Endothelial cell of umbilical vein (primary cell): ENCODE data around the gene LIMCH1. TPM values are rescaled to one million over a fixed set of nuclear protein-coding genes. Genes with fewer than 3 reads are reported as not detected.

Experiments used
- BruUV-seq: library from RNA; stranded (reverse); fragments of 400-500 nt; replicated peaks from 2 replicates; lab custom pipeline; 2021; lab: Mats Ljungman, UMichigan
- CTCF ChIA-PET: fragments of 300-600, 350-600 bp; sonication (Branson Sonifier 250); formaldehyde crosslinking; loops from one replicate; lab custom pipeline; 2021; ENCODE audit warnings: antibody characterized with exemption, inconsistent platforms; lab: Charles Lee
- POLR2A ChIA-PET: fragments of 300-600, 350-600 bp; sonication (Branson Sonifier 250); formaldehyde crosslinking; loops from one replicate; lab custom pipeline; 2021; ENCODE audit warnings: antibody characterized with exemption, inconsistent platforms; lab: Charles Lee
- DNase-seq: peaks from one replicate; pipeline ENCODE4 v3.0.0-alpha.2; 2011; ENCODE audit warnings: low read depth, low spot score
- FAIRE-seq: peaks from 2 replicates; lab custom pipeline; 2011; peaks lifted over from hg19 to GRCh38; lab: Jason Lieb, UNC
- H2AFZ ChIP-seq: 2 replicates; pipeline ENCODE4 v1.6.0; 2012; ENCODE audit warnings: low read depth, low read length, control low read depth, inconsistent platforms
- H3K27ac ChIP-seq: 2 replicates; pipeline ENCODE4 v1.5.1; 2011; ENCODE audit warnings: low read depth, mild to moderate bottlenecking, control low read depth, low read length, moderate library complexity; ENCODE audit not compliant: insufficient read depth
- H3K27me3 ChIP-seq, 2 experiments: 2 replicates each; pipeline versions ENCODE4 v1.6.0 to v1.6.1; 2011; ENCODE audit warnings: low read length in 2 of 2, mixed read lengths in 1 of 2; ENCODE audit not compliant: control insufficient read depth in 2 of 2, insufficient read depth in 2 of 2
- H3K36me3 ChIP-seq, 2 experiments: 2 replicates in 1 of 2; 3 replicates in 1 of 2; pipeline ENCODE4 v1.5.1; 2011; ENCODE audit warnings: low read length in 2 of 2, mild to moderate bottlenecking in 1 of 2, moderate library complexity in 1 of 2; ENCODE audit not compliant: control insufficient read depth in 2 of 2, insufficient read depth in 2 of 2; ENCODE audit errors: extremely low read depth in 1 of 2
- H3K4me1 ChIP-seq: 3 replicates; pipeline ENCODE4 v1.5.1; 2011; ENCODE audit warnings: mild to moderate bottlenecking, low read length; ENCODE audit not compliant: control insufficient read depth, insufficient read depth; ENCODE audit errors: extremely low read depth
- H3K4me2 ChIP-seq: 2 replicates; pipeline ENCODE4 v1.6.1; 2011; ENCODE audit warnings: low read length, control low read depth, mixed read lengths; ENCODE audit not compliant: insufficient read depth
- H3K4me3 ChIP-seq, 3 experiments: fragments of 200-600 bp in 1 of 3; sonication (generic), shearing (Covaris generic) in 1 of 3; replicated peaks in 1 of 3; 2 replicates each; pipeline ENCODE4 v1.5.1; 2011 to 2016; ENCODE audit warnings: control low read depth in 3 of 3, low read length in 3 of 3, mild to moderate bottlenecking in 2 of 3, inconsistent platforms in 1 of 3, low read depth in 1 of 3, moderate library complexity in 1 of 3; ENCODE audit not compliant: insufficient read depth in 1 of 3
- H3K79me2 ChIP-seq: 2 replicates; pipeline ENCODE4 v1.6.0; 2012; ENCODE audit warnings: low read length, inconsistent platforms; ENCODE audit not compliant: control insufficient read depth, insufficient read depth
- H3K9ac ChIP-seq: replicated peaks from 2 replicates; pipeline ENCODE3; 2011; ENCODE audit warnings: low read length, control low read depth; ENCODE audit not compliant: insufficient read depth; ENCODE audit errors: extremely low read depth
- H3K9me1 ChIP-seq: replicated peaks from 3 replicates; pipeline ENCODE4 v1.6.0; 2011; ENCODE audit warnings: mild to moderate bottlenecking, low read length; ENCODE audit not compliant: control insufficient read depth, insufficient read depth; ENCODE audit errors: extremely low read depth
- H3K9me3 ChIP-seq: replicated peaks from 2 replicates; pipeline ENCODE4 v1.5.1; 2012; ENCODE audit warnings: low read length, inconsistent platforms; ENCODE audit not compliant: control insufficient read depth, insufficient read depth
- H4K20me1 ChIP-seq: replicated peaks from 2 replicates; pipeline ENCODE3; 2011; ENCODE audit warnings: mild to moderate bottlenecking, low read length; ENCODE audit not compliant: control insufficient read depth, insufficient read depth; ENCODE audit errors: extremely low read depth
- CTCF ChIP-seq, 2 donors: IDR thresholded peaks; 1 replicate in 1 of 2; 2 replicates in 1 of 2; pipeline ENCODE4 v1.5.1; 2011; ENCODE audit warnings: low read length in 2 of 2, mild to moderate bottlenecking in 2 of 2, moderate library complexity in 2 of 2, control low read depth in 1 of 2, inconsistent platforms in 1 of 2, low read depth in 1 of 2; ENCODE audit not compliant: insufficient read depth in 1 of 2; ENCODE audit errors: extremely low read depth in 1 of 2
- EZH2 ChIP-seq: IDR thresholded peaks from 2 replicates; pipeline ENCODE4 v1.6.1; 2012; ENCODE audit warnings: borderline replicate concordance, low read depth, mild to moderate bottlenecking, moderate library complexity, low read length, inconsistent platforms; ENCODE audit not compliant: severe bottlenecking
- FOS ChIP-seq: IDR thresholded peaks from 2 replicates; pipeline ENCODE4 v1.6.1; 2011; ENCODE audit warnings: mild to moderate bottlenecking, low read length, moderate library complexity, borderline replicate concordance; ENCODE audit not compliant: insufficient read depth
- GATA2 ChIP-seq: IDR thresholded peaks from 2 replicates; pipeline ENCODE4 v1.7.0; 2011; ENCODE audit warnings: low read depth, mild to moderate bottlenecking, moderate library complexity, mixed read lengths, low read length; ENCODE audit not compliant: insufficient read length, insufficient read depth
- JUN ChIP-seq: IDR thresholded peaks from 2 replicates; pipeline ENCODE4 v1.6.1; 2011; ENCODE audit warnings: borderline replicate concordance, low read depth; ENCODE audit not compliant: insufficient read length, insufficient read depth
- MAX ChIP-seq: IDR thresholded peaks from 2 replicates; pipeline ENCODE4 v1.6.1; 2011; ENCODE audit not compliant: insufficient read depth, insufficient read length
- MYC ChIP-seq: IDR thresholded peaks from one replicate; pipeline ENCODE4 v1.6.1; 2011; ENCODE audit warnings: mild to moderate bottlenecking, low read depth, low read length
- dilution Hi-C: fragments of 300-500 bp; cut with MboI; formaldehyde crosslinking; loops from one replicate; pipeline ENCODE4 v1.15.0; 2019; ENCODE audit warnings: low sequenced_read_pairs; ENCODE audit not compliant: extremely low pct_ligation_motif_present
- intact Hi-C: fragments of 100-400 bp; cut with micrococcal nuclease; formaldehyde crosslinking; loops from one replicate; pipeline ENCODE4 v1.10.0; 2022
- polyA plus RNA-seq, 4 experiments: library from polyadenylated mRNA; depleted of rRNA in 3 of 4; stranded (reverse) in 3 of 4; unstranded in 1 of 4; fragments of >200 nt; gene quantifications; 2 replicates each; pipeline versions ENCODE4 v1.2.1 to v1.2.3, GENCODE V29; 2011 to 2012; ENCODE audit warnings: missing spikeins in 1 of 4
- total RNA-seq: library from RNA; stranded (reverse); gene quantifications from 2 replicates; pipeline ENCODE4 v1.2.3, GENCODE V29; 2021

Gene LIMCH1
- total and polyA plus RNA-seq, 2 donors (not counting 3 experiments of a cell fraction or from before 2014, with no cell fraction given): 14.3 to 32.8 TPM

- TF ChIP-seq CTCF (IDR thresholded peaks at IDR 0.05; ENCODE audit: extremely low read depth in 1 of 2, insufficient read depth in 1 of 2, low read depth in 1 of 2, low read length in 2 of 2) (no peak), EZH2 (no peak), JUN (no peak), GATA2 (no peak), FOS (no peak), MYC (no peak), MAX (no peak)
- H3K27ac ChIP-seq: no peak overlapping the region
- H3K79me2 ChIP-seq: no peaks in the 10 kb centered on the region
- no peaks in the 10 kb centered on the region for H3K36me3 ChIP-seq
- H3K9me3 ChIP-seq: no peaks in the 10 kb centered on the region
- no peak overlapping the region for H2AFZ ChIP-seq
- DNase-seq (peak; percentile 22), FAIRE-seq (no peak)
- no peak overlapping the region for H3K9ac ChIP-seq
- H3K4me2 ChIP-seq: no peak overlapping the region
- intact Hi-C loops (no loop called here), dilution Hi-C loops (no loop called here)
- H3K27me3 ChIP-seq: peaks cover 0 to 4% of the 10 kb centered on the region in 2 experiments
- no peaks in the 10 kb centered on the region for H4K20me1 ChIP-seq
- ChIA-PET POLR2A (no interaction called here), CTCF (interaction anchor here (1.3 to 1.6 kb wide), 2 partner anchors 14 to 135 kb away, joined by 5 to 7 read pairs; no protein-coding TSS in a partner anchor)
- H3K4me3 ChIP-seq: no peak overlapping the region
- no peaks in the 10 kb centered on the region for H3K9me1 ChIP-seq
- H3K4me1 ChIP-seq: no peaks in the 10 kb centered on the region
- no TSS peak for BruUV-seq
These were observed 28.5 kb upstream of the LIMCH1 start for GRCh38 chr4:41509451-41509866.
